GM12891 (cell line): ENCODE data around the gene DMAC2.

Experiments used
- PAX5 ChIP-seq: IDR thresholded peaks from 2 replicates; pipeline ENCODE4 v1.6.1; 2011; ENCODE audit warnings: low read length, moderate library complexity, mild to moderate bottlenecking; ENCODE audit not compliant: insufficient read depth, severe bottlenecking
- POLR2A ChIP-seq: IDR thresholded peaks from 2 replicates; pipeline ENCODE4 v1.6.1; 2011; ENCODE audit warnings: low read depth, low read length, control low read depth
- POLR2AphosphoS5 ChIP-seq: IDR thresholded peaks from 2 replicates; pipeline ENCODE4 v1.6.1; 2011; ENCODE audit warnings: low read depth, low read length, control low read depth
- POU2F2 ChIP-seq: IDR thresholded peaks from 2 replicates; pipeline ENCODE4 v1.6.1; 2011; ENCODE audit warnings: low read depth, mild to moderate bottlenecking, control low read depth, low read length, moderate library complexity
- TAF1 ChIP-seq: IDR thresholded peaks from 2 replicates; pipeline ENCODE4 v1.6.1; 2011; ENCODE audit warnings: low read depth, low read length, control low read depth

DNA sequence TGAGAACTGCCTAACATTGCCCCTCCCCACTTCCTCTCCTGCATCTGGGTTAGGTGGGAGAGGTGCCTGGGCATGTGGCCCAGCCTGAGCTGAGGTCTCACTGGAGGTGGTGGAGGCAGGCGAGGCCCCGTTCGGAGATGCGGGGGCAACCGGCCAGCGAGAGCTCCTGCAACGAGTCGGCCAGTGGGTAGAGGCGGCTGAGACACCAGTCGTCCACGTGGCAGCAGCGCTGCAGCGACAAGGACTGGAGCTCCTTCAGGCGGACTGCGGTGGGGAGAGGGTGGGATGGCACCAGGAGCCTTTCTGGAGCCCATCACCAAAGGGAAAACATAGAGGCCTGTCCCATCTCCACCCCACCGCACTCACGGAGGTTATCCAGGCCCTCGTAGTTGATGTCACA is 6.5 kb downstream of the DMAC2 start:
- TF ChIP-seq POLR2A (no peak), PAX5 (no peak), POLR2AphosphoS5 (no peak), TAF1 (no peak), POU2F2 (no peak)
